Stimulated activated CD4-positive, alpha-beta T cell treated with anti-CD3 and anti-CD28 coated beads, Interleukin-12 subunit alpha, Interleukin-12 subunit beta, amount 100 ng/mL, for 48 hours (primary cell): ENCODE data around the gene TBC1D1.
"Not testable (repeated sequence)": the region's sequence is repeated elsewhere in the genome, so short reads cannot be mapped to it uniquely, and the experiment has no call there.

Experiments used
- DNase-seq, 3 donors: peaks; one replicate each; pipeline ENCODE4 v3.0.0-alpha.2; 2020; ENCODE audit warnings: low read depth in 2 of 3, low spot score in 1 of 3

The TBC1D1 gene

GRCh38 chr4:38011511-38012162 is 120.8 kb downstream of the TBC1D1 start:
- no peak for DNase-seq

- no peak for DNase-seq
Observed at GRCh38 chr4:38013461-38014366, 122.8 kb downstream of the TBC1D1 start.

GRCh38 chr4:38014421-38014852 is 123.6 kb downstream of the TBC1D1 start:
- no peak for DNase-seq

GRCh38 chr4:38015886-38016515 is 125.1 kb downstream of the TBC1D1 start:
- DNase-seq: no peak

- DNase-seq: no peak
Observed at GRCh38 chr4:38016698-38017097, 125.8 kb downstream of the TBC1D1 start.

GRCh38 chr4:38017609-38018008 is 126.7 kb downstream of the TBC1D1 start:
- DNase-seq: no peak

GRCh38 chr4:38020386-38020785 is 129.5 kb downstream of the TBC1D1 start:
- DNase-seq: no peak

GRCh38 chr4:38020961-38021360 is 130.1 kb downstream of the TBC1D1 start:
- not testable (repeated sequence) for DNase-seq

GRCh38 chr4:38021751-38022150 is 130.9 kb downstream of the TBC1D1 start:
- DNase-seq: no peak

GRCh38 chr4:38023347-38024205 is 132.7 kb downstream of the TBC1D1 start:
- no peak for DNase-seq

GRCh38 chr4:38024206-38024509 is 133.3 kb downstream of the TBC1D1 start:
- no peak for DNase-seq

GRCh38 chr4:38025665-38026064 is 134.8 kb downstream of the TBC1D1 start:
- no peak for DNase-seq

GRCh38 chr4:38026158-38026740 is 135.4 kb downstream of the TBC1D1 start:
- DNase-seq: no peak

GRCh38 chr4:38030023-38030422 is 139.1 kb downstream of the TBC1D1 start:
- no peak for DNase-seq

GRCh38 chr4:38034986-38035882 is 144.3 kb downstream of the TBC1D1 start:
- DNase-seq: peak in 1 of 3 donors; percentile 66

- no peak for DNase-seq
Observed at GRCh38 chr4:38036548-38036947, 145.7 kb downstream of the TBC1D1 start.

- no peak for DNase-seq
Observed at GRCh38 chr4:38037612-38038011, 146.7 kb downstream of the TBC1D1 start.

- DNase-seq: no peak
Observed at GRCh38 chr4:38040619-38041018, 149.7 kb downstream of the TBC1D1 start.

- DNase-seq: no peak
Observed at GRCh38 chr4:38044060-38044459, 153.2 kb downstream of the TBC1D1 start.
